Measurements from ENCODE around the gene SESTD1.
"Not testable (repeated sequence)": the region's sequence is repeated elsewhere in the genome, so short reads cannot be mapped to it uniquely, and the experiment has no call there.

SESTD1 gene

GRCh38 chr2:179235463-179236108 is 29.0 kb downstream of the SESTD1 start:
- peak in 1 of 2 experiments; percentile 33 for DNase-seq

GRCh38 chr2:179234658-179235240 is 29.9 kb downstream of the SESTD1 start:
- DNase-seq, result no peak

- DNase-seq, result no peak
Measured at GRCh38 chr2:179233626-179234430, 30.8 kb downstream of the SESTD1 start.

GRCh38 chr2:179233083-179233490 is 31.5 kb downstream of the SESTD1 start:
- no peak for DNase-seq

- DNase-seq, result no peak
Measured at GRCh38 chr2:179226961-179227259, 37.7 kb downstream of the SESTD1 start.

- no peak for DNase-seq
Measured at GRCh38 chr2:179226203-179226960, 38.2 kb downstream of the SESTD1 start.

- no peak for DNase-seq
Measured at GRCh38 chr2:179224361-179224760, 40.3 kb downstream of the SESTD1 start.

GRCh38 chr2:179222076-179222475 is 42.6 kb downstream of the SESTD1 start:
- no peak for DNase-seq

- peak in 1 of 2 experiments; percentile 1 for DNase-seq
Measured at GRCh38 chr2:179218848-179219594, 45.6 kb downstream of the SESTD1 start.

- DNase-seq, result not testable (repeated sequence)
Measured at GRCh38 chr2:179214671-179215070, 50.0 kb downstream of the SESTD1 start.

GRCh38 chr2:179211355-179211754 is 53.3 kb downstream of the SESTD1 start:
- DNase-seq, result no peak

- DNase-seq, result not testable (repeated sequence)
Measured at GRCh38 chr2:179208277-179208676, 56.4 kb downstream of the SESTD1 start.

GRCh38 chr2:179207047-179207446 is 57.6 kb downstream of the SESTD1 start:
- no peak for DNase-seq

GRCh38 chr2:179201869-179202268 is 62.8 kb downstream of the SESTD1 start:
- no peak for DNase-seq

GRCh38 chr2:179195926-179196590 is 68.6 kb downstream of the SESTD1 start:
- not testable (repeated sequence) for DNase-seq

- no peak for DNase-seq
Measured at GRCh38 chr2:179195141-179195540, 69.5 kb downstream of the SESTD1 start.

- no peak for DNase-seq
Measured at GRCh38 chr2:179193759-179194394, 70.8 kb downstream of the SESTD1 start.

GRCh38 chr2:179191110-179191509 is 73.5 kb downstream of the SESTD1 start:
- no peak for DNase-seq

- no peak for DNase-seq
Measured at GRCh38 chr2:179186126-179186525, 78.5 kb downstream of the SESTD1 start.

- no peak for DNase-seq
Measured at GRCh38 chr2:179184610-179185009, 80.0 kb downstream of the SESTD1 start.

GRCh38 chr2:179181002-179181401 is 83.6 kb downstream of the SESTD1 start:
- no peak for DNase-seq

- no peak for DNase-seq
Measured at GRCh38 chr2:179180242-179180641, 84.4 kb downstream of the SESTD1 start.
